Prostate gland (tissue), 2 donors: ENCODE results near the gene GPC2.

Experiments used
- POLR2AphosphoS5 ChIP-seq: sonication (generic); formaldehyde crosslinking; IDR thresholded peaks from one replicate; pipeline ENCODE4 v1.6.1; 2017; ENCODE audit warnings: antibody characterized with exemption
- TF ChIP-seq, protein P1 (sequence below), 4 experiments: fragments of 200-600 bp in 2 of 4; fragments of 450-650 bp in 2 of 4; sonication (generic) in 2 of 4; IDR thresholded peaks; 1 replicate in 3 of 4; 2 replicates in 1 of 4; pipeline ENCODE4 v1.5.1; 2016 to 2019; ENCODE audit warnings: antibody characterized with exemption in 4 of 4, mild to moderate bottlenecking in 2 of 4, moderate library complexity in 2 of 4

DNA sequence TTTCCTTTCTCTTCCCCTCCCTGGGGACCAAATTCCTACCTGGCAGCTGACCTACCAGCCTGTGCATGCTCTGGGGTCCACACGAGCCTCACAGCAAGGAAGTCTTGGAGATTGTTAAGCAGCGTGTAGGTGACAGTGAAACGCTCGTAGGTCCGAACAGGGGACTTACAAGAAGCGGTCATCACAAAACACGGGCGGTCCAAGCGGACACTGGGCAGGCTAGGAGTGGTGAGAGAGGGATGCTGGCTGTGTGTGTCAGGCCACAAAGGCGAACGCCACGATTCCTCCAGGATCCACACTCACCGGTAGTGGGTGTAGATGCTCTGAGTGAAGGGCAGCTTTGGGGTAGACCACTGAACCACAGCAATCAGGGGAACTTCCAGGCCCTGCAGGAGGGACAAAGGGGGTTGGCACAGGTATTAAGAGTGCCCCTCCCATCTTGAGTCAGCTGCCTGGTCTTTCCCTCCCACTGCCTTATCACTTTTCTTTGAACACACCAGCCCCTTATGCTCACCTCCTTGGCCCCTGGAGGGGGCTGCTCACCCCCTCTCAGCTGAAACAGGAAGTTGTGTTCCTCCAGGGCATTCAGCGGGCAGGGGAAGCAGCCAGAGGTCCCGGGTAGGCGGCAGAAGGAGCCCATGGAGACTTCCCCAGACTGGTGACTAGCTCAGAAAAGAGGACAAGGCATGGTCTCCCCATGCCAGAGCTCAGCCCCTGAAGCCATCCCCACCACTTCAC lies 20.7 kb downstream of the GPC2 start:
- TF ChIP-seq, protein P1, sequence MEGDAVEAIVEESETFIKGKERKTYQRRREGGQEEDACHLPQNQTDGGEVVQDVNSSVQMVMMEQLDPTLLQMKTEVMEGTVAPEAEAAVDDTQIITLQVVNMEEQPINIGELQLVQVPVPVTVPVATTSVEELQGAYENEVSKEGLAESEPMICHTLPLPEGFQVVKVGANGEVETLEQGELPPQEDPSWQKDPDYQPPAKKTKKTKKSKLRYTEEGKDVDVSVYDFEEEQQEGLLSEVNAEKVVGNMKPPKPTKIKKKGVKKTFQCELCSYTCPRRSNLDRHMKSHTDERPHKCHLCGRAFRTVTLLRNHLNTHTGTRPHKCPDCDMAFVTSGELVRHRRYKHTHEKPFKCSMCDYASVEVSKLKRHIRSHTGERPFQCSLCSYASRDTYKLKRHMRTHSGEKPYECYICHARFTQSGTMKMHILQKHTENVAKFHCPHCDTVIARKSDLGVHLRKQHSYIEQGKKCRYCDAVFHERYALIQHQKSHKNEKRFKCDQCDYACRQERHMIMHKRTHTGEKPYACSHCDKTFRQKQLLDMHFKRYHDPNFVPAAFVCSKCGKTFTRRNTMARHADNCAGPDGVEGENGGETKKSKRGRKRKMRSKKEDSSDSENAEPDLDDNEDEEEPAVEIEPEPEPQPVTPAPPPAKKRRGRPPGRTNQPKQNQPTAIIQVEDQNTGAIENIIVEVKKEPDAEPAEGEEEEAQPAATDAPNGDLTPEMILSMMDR (IDR thresholded peaks at IDR 0.05), result no peak
- TF ChIP-seq POLR2AphosphoS5, result no peak
